ENCODE measurements around the gene AK2.
"Not testable (repeated sequence)": the region's sequence is repeated elsewhere in the genome, so short reads cannot be mapped to it uniquely, and the experiment has no call there.

Gene AK2

DNA sequence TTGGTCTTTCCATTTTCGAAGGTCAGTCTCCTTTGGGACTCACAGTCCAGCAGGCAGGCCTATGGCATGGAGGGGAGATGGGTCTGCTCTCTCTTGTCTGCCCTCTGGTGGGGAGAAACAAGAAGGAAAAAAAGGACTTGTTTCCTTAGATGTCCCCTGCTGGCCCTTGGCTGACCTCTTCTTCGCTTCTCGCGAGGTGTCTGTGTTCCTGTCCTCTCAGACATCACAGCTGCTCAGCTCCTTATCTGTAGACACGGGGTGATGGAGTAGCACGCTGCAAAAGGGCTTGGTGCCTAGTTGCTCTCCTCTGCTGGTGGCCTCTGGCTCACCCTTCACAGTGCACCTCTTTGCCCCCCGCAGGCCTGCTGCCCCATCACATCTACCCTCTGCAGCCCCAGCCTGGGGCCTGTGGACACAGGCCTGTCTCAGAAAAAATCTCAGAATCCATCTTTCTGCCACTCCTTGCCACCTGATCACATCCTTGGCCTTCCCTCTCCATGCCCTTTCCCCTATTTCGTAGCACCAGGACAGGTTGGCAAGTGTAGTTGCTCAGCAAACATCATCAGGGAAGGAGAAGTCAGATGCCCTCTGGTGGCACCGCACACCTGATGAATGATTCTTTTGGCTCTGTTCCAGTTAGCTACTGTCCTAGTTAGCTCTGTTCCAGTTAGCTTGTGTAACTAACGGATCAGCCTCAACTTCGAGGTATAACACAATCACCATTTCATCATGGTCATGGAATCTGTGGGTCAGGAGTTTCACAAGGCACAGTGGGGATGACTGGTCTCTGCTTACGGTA lies 18.7 kb upstream of the AK2 start:
- no peak for DNase-seq (ENCODE audit: low read depth in 2 of 2)

DNA sequence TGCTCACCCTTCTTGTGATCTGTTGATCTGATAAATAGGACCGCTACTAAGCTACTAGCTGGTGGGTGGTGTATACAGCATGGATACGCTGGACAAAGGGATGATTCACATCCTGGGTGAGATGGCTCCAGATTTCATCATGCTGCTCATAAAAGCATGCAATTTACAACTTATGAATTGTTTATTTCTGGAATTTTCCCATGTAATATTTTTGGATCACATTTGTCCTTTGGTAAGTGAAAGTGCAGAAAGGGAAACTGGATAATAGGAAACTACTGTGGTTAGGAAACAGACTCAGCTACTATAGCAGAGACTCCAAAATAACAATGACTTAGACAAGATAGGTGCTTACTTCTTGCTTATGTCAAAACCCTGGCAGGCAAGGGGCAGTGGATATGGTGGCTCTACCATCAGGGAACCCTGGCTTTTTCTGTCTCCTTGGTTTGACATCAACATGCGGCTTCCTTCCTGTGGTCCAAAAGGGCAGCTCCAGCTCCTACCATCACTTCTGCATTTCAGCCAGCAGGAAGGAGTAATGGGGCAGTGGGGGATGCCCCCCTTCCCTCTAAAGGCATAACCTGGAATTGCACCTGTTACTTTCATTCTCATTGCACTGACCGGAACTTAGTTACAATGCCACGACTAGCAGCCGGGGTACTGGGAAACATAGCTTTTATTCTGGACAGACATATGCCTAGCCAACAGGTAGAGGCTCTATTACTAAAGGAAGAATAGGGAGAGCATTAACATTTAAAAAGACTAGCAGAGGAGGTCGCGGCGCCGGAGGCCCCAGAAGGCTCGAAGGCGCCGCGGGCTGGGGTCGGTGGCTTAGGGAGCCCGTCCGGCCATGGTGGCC lies 13.8 kb upstream of the AK2 start:
- no peak for DNase-seq (ENCODE audit: low read depth in 2 of 2)

DNA sequence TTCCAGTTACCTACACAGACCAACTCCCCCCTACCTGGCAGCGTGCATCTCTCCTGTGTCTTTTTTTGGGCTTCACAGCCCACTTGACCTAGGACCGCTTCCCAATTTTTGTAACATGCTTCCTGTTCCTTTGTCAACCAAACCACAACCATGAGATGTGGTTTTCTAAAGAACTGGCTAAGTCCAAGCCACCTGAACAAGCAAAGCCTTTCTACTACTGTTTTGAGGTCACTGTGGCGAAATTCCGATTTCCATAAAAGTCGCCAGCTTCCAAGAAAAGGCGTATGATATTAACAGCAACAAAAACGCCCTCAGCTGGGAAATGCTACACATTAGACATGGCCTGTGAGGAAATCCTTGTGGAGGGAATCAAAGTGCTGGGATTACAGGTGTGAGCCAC lies 12.7 kb upstream of the AK2 start:
- DNase-seq (ENCODE audit: low read depth in 2 of 2) = no peak

DNA sequence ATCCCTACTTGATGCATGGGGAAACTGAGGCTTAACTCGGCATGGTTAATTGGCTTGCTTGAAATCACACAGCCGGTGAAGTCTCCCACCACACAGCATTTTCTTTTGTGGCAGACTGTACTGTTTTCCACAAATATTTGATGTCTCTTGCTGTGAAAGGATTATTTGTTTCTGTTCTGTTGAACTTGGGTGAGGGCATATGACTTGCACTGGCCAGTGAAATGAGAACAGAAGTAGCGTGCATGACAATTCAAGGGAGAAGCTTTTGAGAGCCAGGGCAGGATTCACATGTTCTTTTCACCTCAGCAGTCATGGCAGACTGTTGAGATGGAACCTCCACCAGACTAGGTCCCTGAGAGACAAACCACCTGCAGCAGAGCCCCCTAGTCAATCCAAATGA lies 11.7 kb upstream of the AK2 start:
- DNase-seq (ENCODE audit: low read depth in 2 of 2) = no peak

DNA sequence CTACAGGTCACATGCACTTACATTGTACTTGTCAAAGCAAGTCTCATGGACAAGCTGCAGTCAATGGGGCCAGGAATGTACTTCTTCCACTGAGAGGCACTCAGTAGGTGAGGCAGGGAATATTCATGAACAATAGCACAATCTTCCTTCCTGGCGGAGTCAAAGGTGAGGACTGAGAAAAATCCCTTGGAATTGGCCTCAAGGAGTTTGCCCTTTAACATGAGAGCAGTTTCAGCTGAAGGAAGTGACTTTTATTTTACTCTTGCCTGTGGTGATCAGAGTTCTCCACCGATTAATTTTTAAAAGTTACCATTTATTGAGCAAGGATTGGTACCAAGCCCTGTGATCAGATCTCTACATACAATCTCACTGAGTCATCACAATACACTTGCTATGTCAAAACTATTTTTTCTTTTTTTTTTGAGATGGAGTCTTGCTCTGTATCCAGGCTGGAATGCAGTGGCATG lies 11.2 kb upstream of the AK2 start:
- DNase-seq (ENCODE audit: low read depth in 2 of 2) = no peak

DNA sequence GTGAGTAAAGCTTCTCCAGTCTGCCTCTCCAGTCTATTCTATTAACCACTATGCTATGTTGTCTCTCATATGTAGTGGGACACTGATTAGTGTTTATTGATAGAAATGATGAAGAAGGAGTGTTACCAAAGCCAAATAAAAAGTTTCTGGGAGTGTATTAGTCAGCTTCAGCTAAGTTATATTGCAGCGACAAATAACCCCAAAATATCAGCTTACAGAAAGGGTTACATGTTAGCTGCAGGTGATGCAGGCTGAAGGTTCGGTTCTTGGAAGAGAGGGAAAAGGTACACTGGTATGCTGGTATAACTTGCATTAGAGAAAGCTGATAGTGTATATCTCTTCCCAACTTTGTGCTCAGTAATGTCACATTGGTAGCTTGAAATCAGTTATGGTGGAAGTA lies 10.6 kb upstream of the AK2 start:
- no peak for DNase-seq (ENCODE audit: low read depth in 2 of 2)

DNA sequence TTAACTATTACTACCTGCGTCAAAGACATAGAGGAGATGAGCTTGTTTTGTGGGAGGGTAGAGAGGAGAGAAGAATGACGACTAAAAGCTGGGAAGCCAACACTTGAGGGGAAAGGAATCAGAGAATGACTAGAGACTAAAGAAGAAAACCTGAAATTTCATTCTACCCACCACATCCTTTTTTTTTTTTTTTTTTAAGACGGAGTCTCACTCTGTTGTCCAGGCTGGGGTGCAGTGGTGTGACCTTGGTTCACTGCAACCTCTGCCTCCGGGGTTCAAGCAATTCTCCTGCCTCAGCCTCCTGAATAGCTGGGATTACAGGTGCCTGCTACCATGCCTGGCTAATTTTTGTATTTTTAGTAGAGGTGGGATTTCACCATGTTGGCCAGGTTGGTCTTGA lies 9.6 kb upstream of the AK2 start:
- DNase-seq (ENCODE audit: low read depth in 2 of 2) = not testable (repeated sequence)

DNA sequence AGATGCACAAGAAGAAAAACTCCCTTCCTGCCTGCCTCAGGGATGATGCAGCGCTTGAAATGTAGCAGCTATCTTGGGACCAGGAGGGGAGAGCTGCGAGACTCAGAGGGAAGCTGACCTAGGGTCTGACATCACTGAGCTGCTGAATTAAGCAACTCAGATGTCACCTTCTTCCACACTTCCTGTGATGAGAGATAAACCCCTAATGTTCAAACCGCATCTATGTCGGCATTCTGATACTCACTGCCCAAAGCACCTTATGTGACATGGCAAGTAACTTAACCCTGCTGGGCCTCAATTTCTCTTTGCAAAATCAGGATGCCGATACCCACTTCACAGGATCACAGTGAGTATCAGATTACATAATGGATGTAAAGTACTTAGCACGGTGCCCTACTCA lies 9.1 kb upstream of the AK2 start:
- no peak for DNase-seq (ENCODE audit: low read depth in 2 of 2)

DNA sequence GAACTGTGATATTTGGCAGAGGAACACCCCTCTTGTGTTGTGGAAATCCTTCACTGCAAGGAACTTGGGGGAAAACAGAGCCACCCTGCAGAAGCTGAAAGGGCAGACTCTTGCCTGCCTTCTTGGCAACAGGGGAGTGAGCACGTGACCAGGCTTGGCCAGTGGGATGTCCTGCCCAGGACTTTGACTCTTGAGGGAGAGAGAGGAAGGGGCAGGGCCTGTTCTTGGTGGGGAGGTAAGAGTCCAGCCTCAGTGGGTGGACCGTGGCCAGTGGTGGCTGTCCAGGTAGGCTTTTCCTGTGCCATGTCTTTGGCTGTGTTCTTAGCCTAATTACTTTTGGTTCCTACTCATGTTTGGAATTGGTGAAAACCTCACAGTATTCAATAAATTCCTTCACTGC lies 8.6 kb upstream of the AK2 start:
- DNase-seq (ENCODE audit: low read depth in 2 of 2) = no peak

DNA sequence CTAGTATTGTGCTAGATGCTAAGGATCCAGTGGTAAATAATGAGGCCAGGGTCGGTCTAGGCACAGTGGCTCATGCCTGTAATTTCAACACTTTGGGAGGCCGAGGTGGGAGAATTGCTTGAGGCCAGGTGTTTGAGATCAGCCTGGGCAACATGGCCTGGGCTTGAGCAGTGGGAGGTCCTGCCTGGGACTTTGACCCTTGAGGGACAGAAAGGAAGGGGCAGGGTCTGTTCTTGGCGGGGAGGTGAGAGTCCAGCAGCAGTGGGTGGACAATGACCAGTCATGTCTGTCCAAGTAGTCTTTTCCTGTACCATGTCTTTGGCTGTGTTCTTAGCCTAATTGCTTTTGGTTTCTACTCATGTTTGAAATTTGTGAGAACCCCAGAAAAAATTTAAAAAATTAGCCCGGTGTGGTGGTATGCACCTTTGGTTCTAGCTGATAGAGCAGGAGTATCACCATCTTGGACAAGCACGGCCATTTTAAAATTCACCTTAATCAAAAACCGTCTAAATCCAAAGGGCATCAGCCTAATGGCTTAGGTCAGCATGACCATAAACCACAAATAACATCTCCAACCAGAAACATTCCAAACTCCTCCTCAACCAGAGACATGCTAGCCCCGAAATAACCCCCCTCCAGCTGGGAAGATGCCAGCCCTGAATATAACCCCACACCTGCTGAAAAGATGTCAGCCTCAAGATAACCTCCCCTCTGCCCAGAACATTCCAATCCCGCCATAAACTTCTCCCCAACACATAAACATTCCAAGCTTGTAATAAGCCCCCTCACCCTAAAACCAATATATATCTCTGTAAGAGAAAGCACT lies 6.8 kb upstream of the AK2 start:
- no peak for DNase-seq (ENCODE audit: low read depth in 2 of 2)

DNA sequence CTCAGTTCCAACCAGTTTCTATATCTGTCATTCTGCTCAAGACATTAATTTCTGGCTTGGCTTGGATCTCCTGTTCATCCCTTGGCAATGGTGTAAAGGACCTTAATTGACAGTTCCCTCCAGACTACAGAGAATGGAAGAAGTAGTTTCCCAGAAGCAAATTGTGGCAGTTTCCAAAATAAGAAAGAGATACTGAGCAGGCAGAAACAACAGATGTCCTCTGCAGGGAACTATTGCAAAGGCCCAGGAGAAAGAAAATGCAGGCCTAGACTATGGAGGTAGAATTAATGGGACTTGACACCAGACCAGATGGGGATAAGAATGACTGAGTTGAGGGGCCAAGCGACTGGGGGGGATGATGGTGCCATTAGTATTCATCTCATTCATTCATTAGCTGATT lies 6.1 kb upstream of the AK2 start:
- no peak for DNase-seq (ENCODE audit: low read depth in 2 of 2)

DNA sequence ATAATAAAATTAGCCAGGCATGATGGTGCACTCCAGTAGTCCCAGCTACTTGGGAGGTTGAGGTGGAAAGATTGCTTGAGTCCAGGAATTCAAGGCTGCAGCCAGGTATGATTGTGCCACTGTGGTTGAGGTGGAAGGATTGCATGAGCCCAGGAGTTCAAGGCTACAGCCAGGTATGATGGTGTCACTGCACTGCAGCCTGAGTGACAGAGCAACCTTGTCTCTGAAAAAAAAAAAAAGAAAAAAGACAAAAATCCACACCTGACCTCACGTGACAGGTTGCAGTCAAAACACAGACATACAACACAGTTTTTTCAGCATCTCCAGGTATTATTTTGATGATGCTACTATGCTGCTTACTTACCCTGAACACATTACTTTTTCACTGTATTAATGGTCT lies 4.3 kb upstream of the AK2 start:
- DNase-seq (ENCODE audit: low read depth in 2 of 2) = no peak

DNA sequence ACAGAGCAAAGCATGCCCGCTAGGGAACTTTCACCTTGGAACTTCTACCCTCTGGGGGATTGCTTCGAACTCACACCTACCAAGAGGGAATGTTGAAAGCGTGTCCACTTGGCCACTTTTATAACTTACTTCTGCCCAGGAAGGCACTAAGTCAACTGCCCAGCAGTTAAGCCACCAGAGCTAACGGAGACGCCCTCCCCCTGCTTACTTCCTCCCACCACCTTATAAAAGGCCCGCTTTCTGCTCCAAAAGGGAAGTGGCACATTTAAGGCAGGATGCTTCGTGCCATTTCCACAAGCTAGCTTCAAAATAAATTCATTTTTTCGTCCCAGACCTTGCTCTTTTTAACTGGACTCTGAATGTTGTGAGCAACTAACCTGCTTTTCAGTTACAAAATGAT lies 3.2 kb upstream of the AK2 start:
- DNase-seq (ENCODE audit: low read depth in 2 of 2) = no peak

DNA sequence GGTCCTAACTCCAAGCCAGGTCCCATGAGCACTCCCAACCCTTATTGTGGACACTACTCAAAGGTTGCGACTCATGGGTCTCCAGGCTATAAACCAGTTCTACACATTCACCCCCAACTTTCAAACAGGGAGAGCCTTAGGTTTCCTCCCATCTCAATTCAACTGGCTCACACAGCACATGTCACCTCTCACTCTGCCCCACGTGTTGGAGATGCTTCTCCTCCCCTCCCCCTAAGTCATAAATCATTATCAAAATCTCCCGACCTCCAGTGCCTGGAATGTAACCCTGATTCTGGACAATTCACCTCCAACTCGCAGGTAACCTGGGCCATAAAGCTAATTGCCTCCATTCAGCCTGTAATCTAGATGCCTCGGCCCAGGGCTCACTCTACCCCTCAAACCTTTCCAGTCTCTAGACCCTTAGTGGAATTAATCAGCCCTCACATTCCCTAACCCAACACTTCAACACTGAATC lies 595 bp downstream of the AK2 start:
- no peak for DNase-seq (ENCODE audit: low read depth in 2 of 2)

DNA sequence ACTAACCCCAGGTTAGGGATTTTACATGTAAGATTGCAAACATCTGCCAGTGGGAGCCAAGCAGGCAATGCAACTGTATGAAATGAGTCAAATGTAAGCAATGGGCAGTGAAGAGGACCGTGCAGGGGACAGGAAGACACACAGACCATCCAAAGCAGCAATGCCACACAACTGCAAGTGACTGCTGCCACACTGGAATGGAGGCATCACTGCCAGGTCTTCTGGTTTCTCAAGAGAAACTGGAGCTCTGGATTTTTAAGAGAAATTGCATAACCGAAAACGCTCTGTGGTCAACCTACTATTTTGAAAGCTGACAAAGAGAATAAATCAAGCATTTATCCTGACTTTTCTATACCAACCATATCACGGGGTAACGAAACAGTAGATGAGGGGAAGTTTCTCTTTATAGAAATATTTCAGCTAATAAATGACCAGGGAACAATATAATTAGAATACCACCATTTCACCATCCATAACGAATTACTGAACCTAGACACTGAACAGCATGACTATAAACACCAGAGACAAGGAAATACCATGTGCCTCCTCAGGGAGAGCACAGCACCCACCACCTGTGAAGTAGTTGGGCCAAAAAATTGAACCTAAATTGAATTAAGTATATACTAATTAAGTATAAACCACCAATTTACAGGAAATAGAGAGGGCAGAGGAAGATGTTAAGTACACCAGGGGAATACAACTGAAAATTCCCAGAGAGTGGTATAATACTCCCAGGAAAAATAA lies 4.4 kb downstream of the AK2 start:
- no peak for DNase-seq (ENCODE audit: low read depth in 2 of 2)

DNA sequence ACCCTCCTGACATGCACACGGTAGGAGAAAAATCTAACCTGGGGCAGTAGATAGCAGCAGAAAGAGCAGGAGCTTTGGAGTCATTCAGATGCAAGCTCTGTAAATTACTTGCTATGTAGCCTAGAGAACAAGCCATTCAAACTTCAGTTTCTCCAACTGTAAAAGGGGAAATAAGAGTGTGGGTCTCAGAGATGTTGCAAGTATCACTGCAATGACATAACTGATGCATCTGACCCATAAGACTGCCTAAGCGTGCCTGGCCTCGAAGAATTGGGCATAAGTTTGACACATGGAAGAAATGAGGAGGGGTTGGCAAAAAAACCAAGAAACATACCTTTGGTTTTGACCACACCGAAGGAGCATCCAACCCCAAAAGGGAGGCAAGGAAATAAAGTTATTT lies 5.2 kb downstream of the AK2 start:
- DNase-seq (ENCODE audit: low read depth in 2 of 2) = no peak

DNA sequence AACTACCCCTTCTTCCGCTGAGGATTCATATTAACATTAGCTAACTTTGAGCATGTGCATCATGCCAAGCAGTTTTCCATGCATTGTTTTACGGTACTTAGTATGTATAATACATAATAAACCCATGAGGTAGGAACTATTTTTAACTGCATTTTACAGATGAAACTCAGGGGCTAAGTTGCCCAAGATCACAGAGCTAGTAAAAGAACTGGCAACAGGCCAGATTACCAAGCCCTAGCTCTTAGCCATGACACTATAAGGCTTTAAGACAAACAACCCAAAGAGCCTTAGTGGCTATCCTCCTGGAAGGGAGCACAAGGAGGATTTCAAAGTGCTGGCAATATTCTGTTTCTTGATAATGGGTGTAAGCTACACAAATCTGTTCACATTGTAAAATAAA lies 6.1 kb downstream of the AK2 start:
- no peak for DNase-seq (ENCODE audit: low read depth in 2 of 2)

DNA sequence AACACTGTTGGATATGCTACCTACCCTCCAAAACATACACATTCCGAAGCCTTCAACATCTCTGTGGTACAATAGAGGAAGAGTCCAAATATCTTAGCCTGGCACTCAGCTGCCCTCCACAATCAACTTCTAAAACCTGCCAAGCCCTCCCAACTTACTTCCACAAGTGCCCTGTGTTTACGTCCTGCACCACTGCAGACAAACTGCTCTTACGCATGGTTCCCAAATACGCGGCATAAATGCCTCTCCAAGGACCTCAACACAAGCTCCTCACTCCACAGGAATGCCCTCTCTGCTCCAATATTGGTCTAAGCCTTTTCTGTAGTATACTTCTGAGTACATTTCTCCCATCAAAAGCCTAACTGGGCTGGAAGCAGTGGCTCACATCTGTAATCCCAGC lies 6.8 kb downstream of the AK2 start:
- no peak for DNase-seq (ENCODE audit: low read depth in 2 of 2)

DNA sequence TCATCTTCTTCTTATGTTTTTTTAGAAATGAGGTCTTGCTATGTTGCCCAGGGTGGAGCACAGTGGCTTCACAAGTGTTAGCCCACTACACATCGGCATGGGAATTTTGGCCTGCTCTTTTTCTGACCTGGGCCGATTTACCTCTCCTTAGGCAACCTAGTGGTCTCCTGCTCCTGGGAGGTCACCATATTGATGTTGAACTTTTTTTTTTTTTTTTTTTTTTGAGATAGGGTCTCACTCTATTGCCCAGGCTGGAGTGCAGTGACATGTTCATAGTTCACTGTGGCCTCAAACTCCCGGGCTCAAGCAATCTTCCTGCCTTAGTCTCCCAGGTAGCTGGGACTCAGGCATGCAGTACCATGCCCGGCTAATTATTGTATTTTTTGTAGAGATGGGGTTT lies 7.5 kb downstream of the AK2 start:
- no peak for DNase-seq (ENCODE audit: low read depth in 2 of 2)

DNA sequence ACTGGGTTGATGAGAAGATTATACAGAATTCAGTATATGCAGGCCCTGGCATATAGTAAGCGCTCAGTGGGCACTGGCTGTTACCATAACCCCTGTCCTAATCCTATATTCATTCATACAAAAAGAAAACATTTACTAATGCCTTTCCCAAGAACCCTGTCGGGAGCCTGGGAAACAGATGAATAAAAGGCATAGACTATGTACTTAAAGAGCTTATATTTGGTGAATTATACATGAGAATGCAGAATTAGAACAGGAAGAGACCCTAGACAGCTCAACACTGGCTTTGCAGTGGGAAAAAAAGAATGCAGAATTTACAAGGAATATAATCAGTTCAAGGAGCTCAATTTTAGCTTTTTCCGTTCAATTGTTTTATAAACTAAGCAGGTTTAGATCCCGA lies 10.9 kb downstream of the AK2 start:
- no peak for DNase-seq (ENCODE audit: low read depth in 2 of 2)

DNA sequence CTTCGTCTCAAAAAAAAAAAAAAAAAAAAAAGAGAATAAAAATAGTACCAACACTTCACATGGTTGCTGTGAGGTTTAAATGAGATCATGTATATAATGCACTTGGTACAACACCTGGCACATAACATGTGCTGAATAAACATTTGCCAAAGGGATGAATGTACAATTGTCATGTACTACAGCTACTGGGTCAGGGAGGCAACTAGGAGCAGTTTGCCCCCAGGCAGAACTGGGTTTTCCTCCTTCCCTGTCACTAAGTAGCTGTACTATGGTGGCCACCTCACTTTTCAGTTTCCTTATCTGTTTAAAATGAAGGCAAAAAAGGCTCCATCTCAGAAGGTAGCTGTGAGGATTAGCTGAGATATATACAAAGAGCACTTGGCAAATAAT lies 11.5 kb downstream of the AK2 start:
- DNase-seq (ENCODE audit: low read depth in 2 of 2) = no peak

All from stimulated activated CD8-positive, alpha-beta memory T cell treated with anti-CD3 and anti-CD28 coated beads, Interleukin-15, amount 100 ng/mL, for 48 hours (primary cell).